Measurements from ENCODE around the gene GRIK4. TPM values are rescaled to one million over a fixed set of nuclear protein-coding genes. Genes with fewer than 3 reads are reported as not detected.
A peak's percentile ranks its signal among the peaks of the same experiment; 100 is the strongest.

GRIK4 gene
- total RNA-seq, 1 donor from 2014 or later: not detected

DNA sequence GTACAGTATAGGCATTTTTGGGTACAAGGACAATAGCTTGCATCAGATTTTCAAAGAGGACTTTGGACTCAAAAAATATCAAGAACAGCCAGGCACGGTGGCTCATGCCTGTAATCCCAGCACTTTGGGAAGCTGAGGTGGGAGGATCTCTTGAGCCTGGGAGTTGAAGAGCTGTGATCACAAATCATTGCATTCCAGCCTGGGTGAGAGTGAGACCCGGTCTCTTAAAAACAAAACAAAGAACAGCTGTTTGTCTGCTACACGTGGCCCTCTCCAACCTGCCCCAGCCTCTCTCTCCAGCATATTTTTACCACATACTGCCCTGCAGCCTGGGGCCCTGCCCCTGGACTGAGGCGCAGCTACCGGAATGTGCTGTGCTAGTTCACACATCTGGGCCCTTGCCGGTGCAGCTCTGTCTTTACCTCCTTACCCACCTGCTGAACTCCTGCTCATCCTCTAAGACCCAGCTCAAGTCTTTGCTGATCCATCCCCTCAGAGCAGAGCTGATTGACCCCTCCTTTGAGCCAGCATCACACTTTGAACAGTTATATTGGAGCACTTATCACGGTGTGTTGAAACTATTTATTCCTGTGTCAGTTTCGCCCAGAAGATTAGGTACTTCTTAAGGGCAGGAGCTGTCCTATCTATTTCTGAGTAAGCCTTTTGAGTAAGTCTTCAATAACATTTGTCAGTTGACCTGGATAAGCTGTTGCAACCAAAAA, 29.4 kb downstream of the GRIK4 start:
- Histone ChIP-seq H3K27ac (no peak overlapping the region), H3K27me3 (no peaks in the 10 kb centered on the region), H3K4me1 (no peaks in the 10 kb centered on the region), H3K36me3 (no peaks in the 10 kb centered on the region), H3K4me3 (no peak overlapping the region), H3K9me3 (peaks cover 0 to 9% of the 10 kb centered on the region in 2 donors)
- TF ChIP-seq, protein P1, sequence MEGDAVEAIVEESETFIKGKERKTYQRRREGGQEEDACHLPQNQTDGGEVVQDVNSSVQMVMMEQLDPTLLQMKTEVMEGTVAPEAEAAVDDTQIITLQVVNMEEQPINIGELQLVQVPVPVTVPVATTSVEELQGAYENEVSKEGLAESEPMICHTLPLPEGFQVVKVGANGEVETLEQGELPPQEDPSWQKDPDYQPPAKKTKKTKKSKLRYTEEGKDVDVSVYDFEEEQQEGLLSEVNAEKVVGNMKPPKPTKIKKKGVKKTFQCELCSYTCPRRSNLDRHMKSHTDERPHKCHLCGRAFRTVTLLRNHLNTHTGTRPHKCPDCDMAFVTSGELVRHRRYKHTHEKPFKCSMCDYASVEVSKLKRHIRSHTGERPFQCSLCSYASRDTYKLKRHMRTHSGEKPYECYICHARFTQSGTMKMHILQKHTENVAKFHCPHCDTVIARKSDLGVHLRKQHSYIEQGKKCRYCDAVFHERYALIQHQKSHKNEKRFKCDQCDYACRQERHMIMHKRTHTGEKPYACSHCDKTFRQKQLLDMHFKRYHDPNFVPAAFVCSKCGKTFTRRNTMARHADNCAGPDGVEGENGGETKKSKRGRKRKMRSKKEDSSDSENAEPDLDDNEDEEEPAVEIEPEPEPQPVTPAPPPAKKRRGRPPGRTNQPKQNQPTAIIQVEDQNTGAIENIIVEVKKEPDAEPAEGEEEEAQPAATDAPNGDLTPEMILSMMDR (IDR thresholded peaks at IDR 0.05): no peak
- no peak for DNase-seq (ENCODE audit: low spot score in 2 of 2)
- intact Hi-C loops (cut with DNase I): no loop called here

DNA sequence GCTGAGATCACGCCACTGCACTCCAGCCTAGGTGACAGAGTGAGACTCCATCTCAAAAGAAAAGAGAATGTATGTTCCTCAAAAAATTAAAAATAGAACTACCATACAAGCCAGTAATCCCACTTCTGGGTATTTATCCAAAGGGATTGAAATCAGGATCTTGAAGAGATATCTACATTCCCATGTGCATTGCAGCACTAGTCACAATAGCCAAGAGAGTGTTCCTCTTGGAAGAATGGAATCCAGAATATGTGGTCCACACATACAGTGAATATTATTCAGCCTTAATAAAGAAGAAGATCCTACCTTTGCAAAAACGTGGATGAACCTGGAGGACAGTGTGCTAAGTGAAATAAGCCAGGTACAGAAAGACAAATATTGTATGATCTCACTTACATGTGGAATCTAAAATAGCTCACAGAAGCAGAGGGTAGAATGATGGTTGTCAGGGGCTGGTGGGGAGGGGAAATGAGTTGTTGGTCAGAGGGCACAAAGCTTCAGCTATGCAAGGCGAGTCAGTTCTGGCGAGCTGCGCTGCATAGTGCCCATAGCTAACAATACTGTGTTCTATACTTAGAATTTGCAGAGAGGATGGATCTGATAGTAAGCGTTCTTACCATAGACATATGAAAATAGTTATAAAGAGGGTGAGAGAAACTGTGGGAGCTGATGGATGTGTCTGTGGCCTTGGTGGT, 32.1 kb downstream of the GRIK4 start:
- Histone ChIP-seq H3K4me1 (peaks cover 4 to 15% of the 10 kb centered on the region in 2 donors), H3K27ac (no peak overlapping the region), H3K36me3 (no peaks in the 10 kb centered on the region), H3K9me3 (peaks cover 0 to 9% of the 10 kb centered on the region in 2 donors), H3K27me3 (no peaks in the 10 kb centered on the region), H3K4me3 (no peak overlapping the region)
- intact Hi-C loops (cut with DNase I): no loop called here
- TF ChIP-seq, protein P1 (IDR thresholded peaks at IDR 0.05): no peak
- no peak for DNase-seq (ENCODE audit: low spot score in 2 of 2)

DNA sequence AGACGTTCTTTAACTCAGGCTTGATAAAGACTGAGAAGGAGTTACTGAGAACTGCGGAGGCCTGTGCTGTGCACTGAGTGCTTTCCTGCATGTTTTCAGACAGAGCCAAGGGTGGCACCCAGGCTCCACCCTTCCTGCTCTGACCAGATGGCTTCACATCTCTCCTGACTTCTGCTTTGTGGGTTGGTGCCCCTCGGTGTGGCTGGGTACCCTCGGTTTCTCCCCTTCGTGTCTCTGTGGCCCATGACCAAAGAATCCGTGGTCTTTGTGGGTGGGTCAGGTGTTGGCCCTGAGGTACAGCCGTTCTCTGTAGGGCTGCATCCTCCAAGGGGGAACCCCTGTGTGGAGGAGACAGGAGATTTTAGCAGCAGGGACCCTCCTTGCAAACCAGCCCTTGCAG, 34.3 kb downstream of the GRIK4 start:
- H3K4me3 ChIP-seq: no peak overlapping the region
- H3K27me3 ChIP-seq: no peaks in the 10 kb centered on the region
- no peak for DNase-seq (ENCODE audit: low spot score in 2 of 2)
- peaks cover 0 to 9% of the 10 kb centered on the region in 2 donors for H3K9me3 ChIP-seq
- no peaks in the 10 kb centered on the region for H3K36me3 ChIP-seq
- H3K4me1 ChIP-seq: peaks cover 4 to 15% of the 10 kb centered on the region in 2 donors
- no peak overlapping the region for H3K27ac ChIP-seq
- TF ChIP-seq, protein P1 (IDR thresholded peaks at IDR 0.05): no peak
- intact Hi-C loops (cut with DNase I): no loop called here

DNA sequence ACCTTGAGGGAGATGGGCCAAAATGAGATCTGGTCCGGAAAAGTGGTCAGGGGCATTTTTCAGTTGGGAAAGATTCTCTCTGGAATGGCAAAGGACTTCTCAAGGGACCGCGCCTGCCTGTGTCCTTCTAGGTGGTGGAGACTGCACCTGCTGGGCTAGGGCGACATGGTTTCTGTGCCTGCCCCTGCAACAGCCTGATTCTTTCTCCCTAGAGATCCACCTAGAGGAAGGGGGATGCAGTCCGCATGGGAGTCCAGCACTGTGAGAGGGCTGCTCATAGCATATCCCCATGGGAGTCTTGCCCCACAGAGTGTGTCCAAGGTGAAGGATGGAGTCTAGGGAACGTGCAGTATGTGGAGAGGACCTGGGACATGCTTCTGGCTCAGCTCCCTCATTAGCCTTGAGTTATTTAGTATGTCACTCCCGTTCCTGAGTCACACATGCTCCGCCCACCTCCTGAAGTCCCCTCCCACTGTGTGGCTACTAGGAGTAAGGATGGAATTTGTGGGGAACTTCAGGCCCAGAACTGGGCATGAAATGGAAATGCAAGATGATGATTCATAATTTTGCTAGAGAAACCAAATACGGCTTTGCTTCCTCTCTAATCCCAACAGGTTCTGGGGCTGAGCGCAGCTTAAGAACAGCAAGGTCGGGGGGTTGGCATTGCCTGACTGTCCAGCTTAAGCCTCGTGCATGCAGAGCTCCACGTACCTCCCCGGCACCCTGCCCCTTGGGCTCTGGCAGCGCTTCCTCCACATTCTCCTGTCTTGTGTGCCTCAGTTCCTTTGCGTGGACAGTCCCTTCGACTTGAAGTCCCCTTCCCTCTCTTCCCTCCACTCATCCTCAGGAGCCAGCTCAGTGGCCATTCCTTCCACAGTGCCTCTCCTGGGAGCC, 35.0 kb downstream of the GRIK4 start:
- TF ChIP-seq, protein P1 (IDR thresholded peaks at IDR 0.05): no peak
- intact Hi-C loops (cut with DNase I): no loop called here
- H3K27me3 ChIP-seq: no peaks in the 10 kb centered on the region
- H3K9me3 ChIP-seq: peaks cover 0 to 8% of the 10 kb centered on the region in 2 donors
- DNase-seq (ENCODE audit: low spot score in 2 of 2): peak; percentile 44 to 82
- H3K4me1 ChIP-seq: peaks cover 4 to 15% of the 10 kb centered on the region in 2 donors
- peak overlapping the region; percentile 65 for H3K27ac ChIP-seq
- no peak overlapping the region for H3K4me3 ChIP-seq
- H3K36me3 ChIP-seq: no peaks in the 10 kb centered on the region

DNA sequence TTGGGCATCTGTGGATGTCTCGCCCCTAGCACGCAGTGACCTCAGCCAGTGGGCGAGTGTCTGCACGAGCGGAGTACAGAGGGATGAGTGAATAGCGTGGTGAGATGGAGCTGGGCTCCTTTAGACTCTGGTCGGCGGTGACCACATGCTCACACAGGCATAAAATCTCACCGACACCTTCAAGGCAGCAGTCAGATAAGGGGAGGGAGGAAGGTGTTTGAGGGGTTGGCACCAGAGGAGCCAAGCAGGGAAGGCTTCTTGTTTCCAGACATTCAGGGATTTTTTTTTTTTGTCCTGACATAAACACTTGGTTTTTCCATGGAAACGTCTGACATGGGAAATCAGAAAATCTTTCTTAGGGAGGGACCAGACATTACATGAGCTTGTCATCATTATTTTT, 35.8 kb downstream of the GRIK4 start:
- TF ChIP-seq, protein P1 (IDR thresholded peaks at IDR 0.05): no peak
- no peak overlapping the region for H3K4me3 ChIP-seq
- no peaks in the 10 kb centered on the region for H3K27me3 ChIP-seq
- H3K27ac ChIP-seq: peak overlapping the region; percentile 65
- intact Hi-C loops (cut with DNase I): no loop called here
- H3K4me1 ChIP-seq: peaks cover 4 to 15% of the 10 kb centered on the region in 2 donors
- peaks cover 0 to under 1% of the 10 kb centered on the region in 2 donors for H3K9me3 ChIP-seq
- no peaks in the 10 kb centered on the region for H3K36me3 ChIP-seq
- no peak for DNase-seq (ENCODE audit: low spot score in 2 of 2)
